Osteoblast (primary cell): Measurements from ENCODE around the gene VPS18. TPM values are rescaled to one million over a fixed set of nuclear protein-coding genes. Genes with fewer than 3 reads are reported as not detected.

ENCODE experiments used
- DNase-seq: peaks from one replicate; pipeline ENCODE4 v3.0.0; 2011; ENCODE audit warnings: low spot score, mixed read lengths; ENCODE audit not compliant: insufficient read length; ENCODE audit errors: missing footprints
- H2AFZ ChIP-seq: 2 replicates; pipeline ENCODE4 v1.6.0; 2011; ENCODE audit warnings: mild to moderate bottlenecking, low read length
- H3K27ac ChIP-seq: 2 replicates; pipeline ENCODE4 v1.5.1; 2011; ENCODE audit warnings: mild to moderate bottlenecking, low read depth, low read length, moderate library complexity
- H3K27me3 ChIP-seq: 2 replicates; pipeline ENCODE4 v1.6.0; 2012; ENCODE audit warnings: mild to moderate bottlenecking, control low read depth, inconsistent platforms, low read length, moderate library complexity; ENCODE audit not compliant: insufficient read depth
- H3K36me3 ChIP-seq: 2 replicates; pipeline ENCODE4 v1.5.1; 2011; ENCODE audit warnings: mild to moderate bottlenecking, low read length, control low read depth, moderate library complexity; ENCODE audit not compliant: insufficient read depth
- H3K4me1 ChIP-seq: 2 replicates; pipeline ENCODE4 v1.5.1; 2011; ENCODE audit warnings: mild to moderate bottlenecking, low read length, control low read depth, moderate library complexity; ENCODE audit not compliant: insufficient read depth
- H3K4me2 ChIP-seq: 2 replicates; pipeline ENCODE4 v1.6.0; 2011; ENCODE audit warnings: mild to moderate bottlenecking, low read length; ENCODE audit not compliant: insufficient read depth
- H3K4me3 ChIP-seq: fragments of 200-600 bp; sonication (generic); 3 replicates; pipeline ENCODE4 v1.5.1; 2012; ENCODE audit warnings: mild to moderate bottlenecking, low read length, inconsistent platforms; ENCODE audit not compliant: insufficient read depth
- H3K79me2 ChIP-seq: 2 replicates; pipeline ENCODE4 v1.6.0; 2012; ENCODE audit warnings: mild to moderate bottlenecking, low read length, control low read depth, inconsistent platforms; ENCODE audit not compliant: insufficient read depth
- H3K9me3 ChIP-seq: 2 replicates; pipeline ENCODE4 v1.5.1; 2011; ENCODE audit warnings: low read depth, low read length, control low read depth
- H4K20me1 ChIP-seq: 2 replicates; pipeline ENCODE4 v1.6.0; 2012; ENCODE audit warnings: mild to moderate bottlenecking, low read length, control low read depth; ENCODE audit not compliant: insufficient read depth
- CTCF ChIP-seq: IDR thresholded peaks from 2 replicates; pipeline ENCODE4 v1.5.1; 2011; ENCODE audit warnings: mild to moderate bottlenecking, low read depth, low read length, moderate library complexity; ENCODE audit errors: extremely low read depth
- total RNA-seq: library from RNA; depleted of rRNA; stranded (reverse); fragments of >200 nt; gene quantifications from 2 replicates; pipeline ENCODE4 v1.2.3, GENCODE V29; 2012

VPS18 gene
- total RNA-seq, 1 donor = 60.8 TPM

- H2AFZ ChIP-seq = no peak overlapping the region
- H3K27me3 ChIP-seq = peaks cover 26% of the 10 kb centered on the region
- no peak overlapping the region for H3K4me3 ChIP-seq
- no peak for DNase-seq
- no peak for TF ChIP-seq CTCF
- no peak overlapping the region for H3K27ac ChIP-seq
- H3K36me3 ChIP-seq = no peaks in the 10 kb centered on the region
- H4K20me1 ChIP-seq = no peaks in the 10 kb centered on the region
- peaks cover 4% of the 10 kb centered on the region for H3K4me1 ChIP-seq
- H3K4me2 ChIP-seq = no peak overlapping the region
- no peaks in the 10 kb centered on the region for H3K79me2 ChIP-seq
- no peaks in the 10 kb centered on the region for H3K9me3 ChIP-seq
Measured at GRCh38 chr15:40875991-40876730, 18.1 kb upstream of the VPS18 start.

GRCh38 chr15:40877694-40878093 lies 16.6 kb upstream of the VPS18 start:
- no peak overlapping the region for H3K4me3 ChIP-seq
- no peaks in the 10 kb centered on the region for H3K79me2 ChIP-seq
- H3K9me3 ChIP-seq = no peaks in the 10 kb centered on the region
- H3K27me3 ChIP-seq = peaks cover 15% of the 10 kb centered on the region
- no peak for DNase-seq
- no peaks in the 10 kb centered on the region for H3K36me3 ChIP-seq
- no peak for TF ChIP-seq CTCF
- no peaks in the 10 kb centered on the region for H4K20me1 ChIP-seq
- no peak overlapping the region for H3K4me2 ChIP-seq
- peaks cover 4% of the 10 kb centered on the region for H3K4me1 ChIP-seq
- no peak overlapping the region for H3K27ac ChIP-seq
- H2AFZ ChIP-seq = no peak overlapping the region

- peaks cover 4% of the 10 kb centered on the region for H3K4me1 ChIP-seq
- DNase-seq = peak; percentile 50
- peaks cover 8% of the 10 kb centered on the region for H3K27me3 ChIP-seq
- H2AFZ ChIP-seq = no peak overlapping the region
- no peaks in the 10 kb centered on the region for H3K79me2 ChIP-seq
- H3K4me2 ChIP-seq = no peak overlapping the region
- no peak overlapping the region for H3K4me3 ChIP-seq
- H3K27ac ChIP-seq = no peak overlapping the region
- no peak for TF ChIP-seq CTCF
- H3K9me3 ChIP-seq = no peaks in the 10 kb centered on the region
- no peaks in the 10 kb centered on the region for H3K36me3 ChIP-seq
- H4K20me1 ChIP-seq = no peaks in the 10 kb centered on the region
Measured at GRCh38 chr15:40878785-40879184, 15.5 kb upstream of the VPS18 start.

GRCh38 chr15:40879609-40880008 lies 14.6 kb upstream of the VPS18 start:
- TF ChIP-seq CTCF = no peak
- Histone ChIP-seq H3K27ac (no peak overlapping the region), H3K36me3 (no peaks in the 10 kb centered on the region), H3K4me3 (no peak overlapping the region), H3K79me2 (no peaks in the 10 kb centered on the region), H4K20me1 (no peaks in the 10 kb centered on the region), H3K9me3 (no peaks in the 10 kb centered on the region), H3K27me3 (peaks cover 2% of the 10 kb centered on the region), H3K4me1 (no peaks in the 10 kb centered on the region), H2AFZ (no peak overlapping the region), H3K4me2 (no peak overlapping the region)
- no peak for DNase-seq
